ENCODE measurements around the gene SPO11. TPM values are rescaled to one million over a fixed set of nuclear protein-coding genes. Genes with fewer than 3 reads are reported as not detected.
A peak's percentile ranks its signal among the peaks of the same experiment; 100 is the strongest.
"Not testable (repeated sequence)": the region's sequence is repeated elsewhere in the genome, so short reads cannot be mapped to it uniquely, and the experiment has no call there.

Gene SPO11
- total RNA-seq, 1 donor from 2014 or later: not detected

DNA sequence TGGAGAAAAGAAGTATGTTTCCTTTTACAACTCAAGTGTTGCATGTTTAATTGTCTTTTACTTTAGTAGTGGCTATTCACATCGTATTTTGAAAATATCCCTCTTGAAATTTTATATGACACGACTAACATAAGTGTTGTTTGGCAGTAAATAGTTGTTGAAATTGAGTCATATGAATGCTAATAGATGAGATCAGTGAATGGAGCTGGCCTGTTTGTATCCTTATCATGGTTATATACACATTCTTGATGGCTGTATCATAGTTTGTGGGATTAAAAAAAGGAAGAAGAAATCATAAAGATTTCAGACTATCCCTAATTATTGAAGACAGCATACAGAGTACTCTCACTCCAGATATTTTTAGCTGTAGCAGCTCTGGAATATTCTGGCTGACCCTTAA, 13.2 kb downstream of the SPO11 start:
- no peak for DNase-seq

DNA sequence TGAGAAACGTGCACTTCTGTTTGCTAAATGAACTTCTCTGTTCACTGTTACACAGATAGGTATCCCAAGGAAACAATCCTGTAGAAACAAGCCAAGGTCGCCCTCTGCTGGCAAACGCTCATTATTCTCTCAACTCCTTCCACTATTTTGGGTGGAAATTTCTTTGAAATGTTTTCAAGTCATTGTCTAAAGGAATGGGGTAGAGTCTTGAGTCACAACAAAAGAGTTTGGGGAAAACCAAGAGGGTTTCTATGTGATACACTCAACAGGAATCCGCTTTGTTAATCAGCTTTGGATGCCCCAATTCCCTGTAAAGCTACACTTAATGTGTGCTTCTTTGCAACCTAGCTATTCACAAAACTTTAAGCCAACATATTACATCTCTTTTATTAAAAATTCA, 16.9 kb downstream of the SPO11 start:
- peak; percentile 80 for DNase-seq

- no peak for DNase-seq
Measured at GRCh38 chr20:57347393-57347792, 17.8 kb downstream of the SPO11 start.

- not testable (repeated sequence) for DNase-seq
Measured at GRCh38 chr20:57348200-57348921, 18.8 kb downstream of the SPO11 start.

DNA sequence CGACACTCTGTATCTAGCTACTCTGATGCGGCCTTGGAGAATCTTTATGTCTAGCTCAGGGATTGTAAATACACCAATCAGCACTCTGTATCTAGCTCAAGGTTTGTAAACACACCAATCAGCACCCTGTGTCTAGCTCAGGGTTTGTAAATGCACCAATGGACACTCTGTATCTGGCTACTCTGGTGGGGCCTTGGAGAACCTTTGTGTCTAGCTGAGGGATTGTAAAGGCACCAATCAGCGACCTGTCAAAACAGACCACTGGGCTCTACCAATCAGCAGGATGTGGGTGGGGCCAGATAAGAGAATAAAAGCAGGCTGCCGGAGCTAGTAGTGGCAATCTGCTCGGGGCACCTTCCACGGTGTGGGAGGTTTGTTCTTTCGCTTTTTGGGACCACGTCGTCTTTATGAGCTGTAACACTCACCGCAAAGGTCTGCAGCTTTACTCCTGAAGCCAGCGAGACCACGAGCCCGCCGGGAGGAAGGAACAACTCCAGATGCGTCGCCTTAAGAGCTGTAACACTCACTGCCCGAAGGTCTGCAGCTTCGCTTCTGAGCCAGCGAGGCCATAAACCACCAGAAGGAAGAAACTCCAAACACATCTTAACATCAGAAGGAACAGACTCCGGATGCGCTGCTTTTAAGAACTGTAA, 19.4 kb downstream of the SPO11 start:
- not testable (repeated sequence) for DNase-seq

GRCh38 chr20:57350081-57350710, 20.6 kb downstream of the SPO11 start:
- no peak for DNase-seq

GRCh38 chr20:57350726-57351041, 21.1 kb downstream of the SPO11 start:
- not testable (repeated sequence) for DNase-seq

- DNase-seq: peak; percentile 95
Measured at GRCh38 chr20:57351042-57351783, 21.6 kb downstream of the SPO11 start, which contains the start of gene RAE1. Gene RAE1 (plus strand): TSS chr20:57351255. CDS start chr20:57354039, 2,784 bp downstream.

- no peak for DNase-seq
Measured at GRCh38 chr20:57352305-57352704, 22.7 kb downstream of the SPO11 start.

DNA sequence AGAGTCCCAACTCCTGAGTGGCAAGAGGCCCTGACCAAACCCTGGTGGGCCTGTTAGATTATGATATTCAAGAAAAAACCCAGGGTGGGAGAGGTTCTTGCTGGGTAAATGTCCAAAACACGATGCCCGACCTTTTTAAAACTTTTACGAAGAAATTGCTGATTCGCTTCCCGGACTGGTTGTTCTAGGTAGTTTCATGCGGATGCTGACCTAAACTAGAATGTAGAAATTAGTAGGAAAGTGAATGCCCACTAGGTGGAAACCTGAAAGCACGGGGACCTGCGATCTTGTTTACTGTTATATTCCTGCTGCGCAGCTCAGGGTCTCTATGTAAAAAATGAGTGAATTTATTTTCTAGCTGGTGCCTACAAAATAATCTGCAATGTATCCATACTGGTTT, 23.7 kb downstream of the SPO11 start:
- no peak for DNase-seq

DNA sequence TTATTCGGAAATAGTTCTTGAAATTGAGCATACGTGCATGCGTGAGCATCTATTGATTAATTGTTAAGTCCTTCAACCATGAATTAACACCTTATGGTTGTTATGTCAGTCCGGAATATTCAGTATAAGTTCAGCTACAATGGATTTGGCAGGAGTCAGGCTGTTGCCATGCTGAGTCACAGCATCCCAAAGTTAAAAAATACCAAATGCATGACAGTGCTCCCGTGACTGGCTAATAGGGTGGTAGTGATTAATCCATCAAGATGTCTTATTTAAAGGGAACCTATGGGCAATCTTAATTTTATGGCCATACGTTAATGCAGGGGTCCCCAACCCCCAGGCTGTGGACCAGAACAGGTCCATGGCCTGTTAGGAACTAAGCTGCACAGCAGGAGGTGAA, 31.9 kb downstream of the SPO11 start:
- peak; percentile 60 for DNase-seq

DNA sequence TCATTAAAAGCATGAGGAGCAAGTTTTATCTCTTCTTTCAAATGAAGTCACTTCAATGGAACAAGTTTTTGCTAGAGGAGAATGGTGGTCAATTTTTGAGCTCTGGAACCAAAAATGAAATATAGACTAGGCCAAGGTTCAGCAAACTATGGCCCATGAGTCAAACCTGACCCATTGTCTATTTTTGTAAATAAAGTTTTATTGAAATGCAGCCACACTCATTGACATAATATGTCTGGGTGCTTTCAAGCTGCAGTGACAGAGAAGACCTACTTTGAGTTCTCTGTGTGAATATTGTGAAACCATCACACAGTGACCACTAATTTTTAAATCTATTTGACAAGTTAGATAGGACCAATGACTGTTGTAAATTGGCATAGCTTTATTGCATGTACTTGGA, 34.8 kb downstream of the SPO11 start:
- DNase-seq: no peak

DNA sequence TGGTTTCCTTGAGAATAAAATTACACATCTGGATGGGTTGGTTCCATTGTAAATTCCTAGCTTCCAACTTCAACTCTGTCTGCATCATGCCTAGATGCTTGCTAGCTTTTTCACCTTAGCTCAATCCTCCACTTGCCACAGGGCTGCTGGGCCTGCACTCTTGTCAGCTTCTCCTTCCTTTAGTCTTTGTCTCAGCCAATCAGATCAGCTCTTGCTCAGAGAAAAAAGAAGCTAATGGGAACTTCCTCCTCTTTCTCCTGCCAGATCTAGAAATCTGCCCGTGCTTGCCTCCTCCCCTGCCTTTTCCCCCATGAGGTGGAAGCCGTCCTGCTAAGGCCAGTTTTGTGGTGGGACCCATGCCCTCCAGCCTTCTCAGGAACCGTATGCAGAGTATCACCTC, 40.0 kb downstream of the SPO11 start:
- DNase-seq: no peak

GRCh38 chr20:57370316-57370715, 40.7 kb downstream of the SPO11 start:
- no peak for DNase-seq

DNA sequence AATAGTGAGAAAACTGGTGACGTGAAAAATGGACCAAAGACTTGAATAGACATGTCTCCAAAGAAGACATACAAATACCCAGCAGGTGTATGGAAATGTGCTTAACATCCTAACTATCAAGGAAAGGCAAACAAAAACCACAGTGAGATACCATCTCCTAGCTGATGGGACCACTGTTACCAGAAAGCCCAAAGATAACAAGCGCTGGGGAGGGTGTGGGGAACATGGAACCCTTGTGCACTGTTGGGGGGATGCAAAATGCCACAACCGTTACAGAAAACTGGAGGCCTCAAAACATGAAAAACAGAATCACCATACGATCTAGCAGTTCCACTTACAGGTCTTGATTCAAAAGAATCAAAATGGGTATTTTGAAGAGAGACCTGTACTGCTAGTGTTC, 41.8 kb downstream of the SPO11 start:
- no peak for DNase-seq

DNA sequence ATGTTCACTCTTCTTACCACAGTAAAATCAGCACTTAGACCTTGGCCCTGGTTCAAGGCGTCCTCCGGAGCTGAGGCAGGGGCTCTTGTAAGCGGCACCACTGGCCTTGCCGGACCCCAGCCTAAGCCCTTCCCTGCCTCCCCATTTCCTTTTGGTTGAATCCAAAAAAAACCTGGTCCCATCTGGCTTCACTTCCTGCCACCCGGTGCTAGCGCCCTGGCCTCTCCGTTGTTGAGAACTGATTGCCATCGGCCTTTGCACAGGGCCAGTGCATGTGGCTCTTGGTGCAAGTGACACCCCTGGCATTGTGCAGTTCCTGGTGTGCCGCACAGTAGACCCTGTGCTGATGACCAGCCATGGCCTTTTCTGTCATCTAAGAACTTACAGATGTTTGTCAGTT, 42.6 kb downstream of the SPO11 start:
- DNase-seq: no peak

GRCh38 chr20:57372581-57373350, 43.2 kb downstream of the SPO11 start:
- DNase-seq: no peak

DNA sequence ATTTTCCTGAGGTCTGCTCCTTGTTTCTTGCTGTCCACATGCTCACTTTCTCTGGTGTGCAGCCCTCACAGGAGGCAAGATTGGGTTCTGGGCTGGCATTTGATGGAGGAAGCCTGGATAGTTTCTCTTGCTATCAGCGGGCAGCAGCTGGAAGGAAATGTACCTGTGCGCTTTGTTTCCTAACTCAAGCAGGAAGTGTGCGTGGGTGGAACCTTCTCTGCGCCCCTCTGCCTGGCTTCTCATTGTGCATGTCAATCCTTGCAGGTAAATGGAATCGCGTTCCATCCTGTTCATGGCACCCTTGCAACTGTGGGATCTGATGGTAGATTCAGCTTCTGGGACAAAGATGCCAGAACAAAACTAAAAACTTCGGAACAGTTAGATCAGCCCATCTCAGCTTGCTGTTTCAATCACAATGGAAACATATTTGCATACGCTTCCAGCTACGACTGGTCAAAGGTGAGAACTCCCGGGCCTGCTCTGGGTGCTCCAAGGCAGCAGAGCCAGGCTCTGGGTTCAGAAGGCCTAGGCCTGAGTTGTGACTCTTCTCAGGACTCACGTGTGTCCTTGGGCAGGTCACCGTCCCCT, 44.8 kb downstream of the SPO11 start:
- no peak for DNase-seq

- no peak for DNase-seq
Measured at GRCh38 chr20:57374931-57375651, 45.5 kb downstream of the SPO11 start.

GRCh38 chr20:57375652-57376230, 46.1 kb downstream of the SPO11 start:
- DNase-seq: no peak

GRCh38 chr20:57377350-57377749, 47.7 kb downstream of the SPO11 start:
- no peak for DNase-seq

Data from dermis blood vessel endothelial cell (primary cell).